Small intestine (tissue), 7 donors: ENCODE results near the gene TRIM45. TPM values are rescaled to one million over a fixed set of nuclear protein-coding genes. Genes with fewer than 3 reads are reported as not detected.

Experiments used
- DNase-seq, 2 donors: peaks; one replicate each; pipeline versions ENCODE4 v3.0.0 to v3.0.0-alpha.2; 2013
- FAIRE-seq: peaks from 2 replicates; lab custom pipeline; 2012; peaks lifted over from hg19 to GRCh38; lab: Jason Lieb, UNC
- H3K27ac ChIP-seq, 3 donors: one replicate each; pipeline ENCODE4 v1.5.1; 2013; ENCODE audit warnings: low read length in 2 of 3, mild to moderate bottlenecking in 2 of 3, control low read depth in 1 of 3, inconsistent platforms in 1 of 3, low read depth in 1 of 3, moderate library complexity in 1 of 3
- H3K27me3 ChIP-seq, 3 donors: one replicate each; pipeline ENCODE4 v1.6.1; 2013; ENCODE audit warnings: low read length in 3 of 3, inconsistent platforms in 1 of 3; ENCODE audit not compliant: control insufficient read depth in 3 of 3, insufficient read depth in 3 of 3
- H3K36me3 ChIP-seq, 3 donors: one replicate each; pipeline ENCODE4 v1.6.1; 2013; ENCODE audit warnings: low read length in 3 of 3, inconsistent platforms in 1 of 3, low read depth in 1 of 3, mild to moderate bottlenecking in 1 of 3, moderate library complexity in 1 of 3; ENCODE audit not compliant: control insufficient read depth in 3 of 3, insufficient read depth in 2 of 3
- H3K4me1 ChIP-seq, 3 donors: one replicate each; pipeline ENCODE4 v1.6.1; 2013; ENCODE audit warnings: low read length in 2 of 3, inconsistent platforms in 1 of 3, low read depth in 1 of 3, mild to moderate bottlenecking in 1 of 3, moderate library complexity in 1 of 3; ENCODE audit not compliant: control insufficient read depth in 3 of 3, insufficient read depth in 2 of 3
- H3K4me3 ChIP-seq, 3 donors: one replicate each; pipeline ENCODE4 v1.5.1; 2013; ENCODE audit warnings: low read length in 3 of 3, control low read depth in 1 of 3, inconsistent platforms in 1 of 3, low read depth in 1 of 3, mild to moderate bottlenecking in 1 of 3, moderate library complexity in 1 of 3
- H3K9me3 ChIP-seq, 2 donors: one replicate each; pipeline ENCODE4 v1.6.1; 2013; ENCODE audit warnings: low read depth in 1 of 2, low read length in 1 of 2; ENCODE audit not compliant: control insufficient read depth in 2 of 2, insufficient read depth in 1 of 2
- WGBS, 3 donors: extraction: QIAGEN DNeasy Blood & Tissue Kit; methylation state at CpG; one replicate each; pipeline ENCODE4 v1.1.7; 2013; 5-methylcytosine and 5-hydroxymethylcytosine counted together
- polyA plus RNA-seq, 4 donors: library from polyadenylated mRNA; stranded (reverse) in 3 of 4; unstranded in 1 of 4; fragments of 200-250 nt in 3 of 4; fragments of 120-200 nt in 1 of 4; gene quantifications; one replicate each; pipeline versions ENCODE4 v1.2.1 to v1.2.3, GENCODE V29; 2013
- donor health status: healthy with polysubstance abuse.
- donor health status: control.
- donor health status: control.
- donor health status: Bipolar disorder and iron deficiency.
- donor health status: healthy.

TRIM45 gene
- polyA plus RNA-seq, 4 donors: 1.9 to 7.2 (median 4.0) TPM

DNA sequence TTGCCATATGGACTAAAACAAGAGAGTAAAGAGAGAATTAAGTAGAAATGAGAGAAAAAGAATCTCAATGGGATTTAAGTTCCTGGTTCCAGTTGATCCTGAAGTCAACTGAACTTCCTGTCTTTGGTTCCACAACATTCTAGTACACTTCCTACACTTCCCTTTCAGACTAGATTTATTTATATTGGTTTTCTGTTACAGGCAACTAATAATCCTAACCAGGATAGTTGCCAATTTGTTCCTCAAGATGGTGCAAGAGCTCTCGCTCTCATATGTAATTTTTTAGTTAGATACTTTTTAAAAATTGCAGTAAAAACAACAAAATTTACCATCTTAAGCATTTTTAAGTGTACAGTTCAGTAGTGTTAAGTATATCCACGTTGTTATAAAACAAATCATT lies 28.8 kb upstream of the TRIM45 start:
- DNase-seq (no peak), FAIRE-seq (no peak)
- Histone ChIP-seq H3K27ac (no peak overlapping the region), H3K4me1 (no peaks in the 10 kb centered on the region), H3K4me3 (no peak overlapping the region), H3K36me3 (no peaks in the 10 kb centered on the region), H3K27me3 (peaks cover 0 to 2% (median 0%) of the 10 kb centered on the region in 3 donors), H3K9me3 (no peaks in the 10 kb centered on the region)
- WGBS, 3 donors: 66 to 82% (median 79%) methylated on average over 2 of the region's 2 CpGs

DNA sequence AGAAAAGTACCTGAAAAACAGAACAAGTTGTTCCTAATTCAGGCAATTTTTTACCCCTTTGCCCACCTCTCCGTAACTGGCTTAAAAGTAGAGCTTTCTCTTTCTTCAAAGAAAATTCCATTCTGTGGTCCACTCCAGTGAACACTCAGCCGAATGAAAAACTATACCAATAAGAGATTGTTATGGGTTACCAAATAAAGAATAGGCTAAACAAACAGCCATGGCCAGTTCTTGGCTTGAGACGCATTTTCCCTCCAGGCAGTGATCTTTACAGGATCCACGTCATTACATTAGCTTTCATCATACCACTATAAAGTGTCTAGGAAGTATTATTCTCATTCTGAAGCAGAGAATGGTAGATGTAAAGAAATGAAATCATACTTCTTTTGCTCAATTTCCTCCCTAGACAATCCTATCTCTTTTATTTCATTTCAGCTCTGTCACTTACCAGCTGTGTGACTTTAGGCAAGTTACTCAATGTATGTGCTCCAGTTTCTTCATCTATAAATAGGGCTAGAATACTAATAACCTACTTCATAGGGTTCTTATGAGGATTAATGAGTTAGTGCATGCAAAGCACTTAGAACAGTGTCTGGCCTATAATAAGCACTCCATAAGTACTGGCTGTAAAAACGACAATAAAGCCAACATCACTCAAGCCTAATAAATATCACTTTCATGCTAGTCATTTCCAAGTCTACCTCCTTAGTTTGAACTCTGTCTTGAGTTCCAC lies 26.5 kb upstream of the TRIM45 start:
- Histone ChIP-seq H3K27me3 (peaks cover 0 to 2% (median 0%) of the 10 kb centered on the region in 3 donors), H3K9me3 (no peaks in the 10 kb centered on the region), H3K36me3 (no peaks in the 10 kb centered on the region), H3K4me1 (no peaks in the 10 kb centered on the region), H3K4me3 (no peak overlapping the region), H3K27ac (no peak overlapping the region)
- FAIRE-seq (no peak), DNase-seq (no peak)
- WGBS, 3 donors: 70 to 91% (median 80%) methylated on average over 5 of the region's 5 CpGs

DNA sequence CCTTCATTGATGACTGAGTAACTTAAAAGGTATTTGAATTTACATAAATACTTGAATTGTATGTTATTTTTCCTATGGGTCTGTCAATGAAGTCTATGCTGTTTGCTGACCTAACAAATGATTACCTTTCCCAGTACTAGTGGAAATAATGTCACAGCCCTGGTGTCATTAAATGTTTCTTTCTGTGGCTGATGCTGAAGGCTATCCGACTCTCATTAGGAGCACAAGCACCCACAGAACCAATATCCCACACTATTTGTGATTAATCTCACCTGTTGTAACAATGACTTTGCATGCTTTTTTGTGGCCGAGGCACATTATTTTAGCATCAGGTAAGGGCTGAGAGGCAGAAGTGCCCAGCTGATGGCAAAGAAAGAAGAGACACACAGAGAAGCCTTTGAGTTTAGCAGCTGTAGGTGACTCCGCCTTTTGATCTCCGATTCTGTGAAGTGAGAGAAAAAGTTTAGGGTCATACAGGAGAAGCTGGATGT lies 25.8 kb upstream of the TRIM45 start:
- H3K4me1 ChIP-seq: no peaks in the 10 kb centered on the region
- H3K9me3 ChIP-seq: no peaks in the 10 kb centered on the region
- H3K27ac ChIP-seq: no peak overlapping the region
- DNase-seq (no peak), FAIRE-seq (no peak)
- 69 to 77% (median 71%) methylated on average over 4 of the region's 4 CpGs for WGBS, 3 donors
- no peaks in the 10 kb centered on the region for H3K36me3 ChIP-seq
- H3K27me3 ChIP-seq: peaks cover 0 to 2% (median 0%) of the 10 kb centered on the region in 3 donors
- no peak overlapping the region for H3K4me3 ChIP-seq

DNA sequence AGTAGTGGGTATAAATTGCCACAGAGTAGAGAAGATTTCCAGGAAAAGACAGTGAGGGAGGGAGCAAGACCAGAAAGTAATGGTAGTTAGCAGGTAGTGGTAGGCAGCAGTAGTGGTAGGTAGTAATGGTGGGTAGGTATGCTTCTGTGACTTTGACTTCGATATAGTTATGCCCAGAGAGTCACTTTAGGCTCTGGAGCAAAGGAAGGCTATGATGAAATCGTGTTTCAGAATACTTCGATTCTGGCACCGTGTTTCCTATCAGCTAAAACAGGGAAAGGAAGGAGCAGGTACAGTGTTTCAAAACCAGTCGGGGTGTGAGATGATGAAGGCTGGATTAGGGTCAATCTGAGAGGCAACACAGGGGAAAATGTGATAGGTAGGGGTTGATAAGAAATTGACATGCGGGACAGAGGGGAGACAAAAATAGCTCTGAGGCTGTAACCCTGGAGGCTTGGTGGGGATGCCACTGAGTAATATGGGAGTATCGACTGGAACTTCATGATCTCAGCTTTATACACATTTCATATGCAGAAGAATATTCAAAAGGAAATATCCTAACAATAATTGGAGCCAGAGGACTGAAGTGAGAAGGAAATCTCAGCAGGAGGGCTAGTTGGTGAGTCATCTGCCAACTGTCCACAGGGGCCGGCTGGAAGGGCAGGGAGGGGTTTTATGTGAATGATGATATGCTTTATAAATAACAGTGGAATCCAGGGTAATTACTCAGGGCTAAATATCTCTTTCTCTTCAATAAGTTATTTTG lies 25.2 kb upstream of the TRIM45 start:
- peaks cover 0 to 2% (median 0%) of the 10 kb centered on the region in 3 donors for H3K27me3 ChIP-seq
- FAIRE-seq (no peak), DNase-seq (no peak)
- H3K9me3 ChIP-seq: no peaks in the 10 kb centered on the region
- no peaks in the 10 kb centered on the region for H3K36me3 ChIP-seq
- H3K4me3 ChIP-seq: no peak overlapping the region
- H3K4me1 ChIP-seq: no peaks in the 10 kb centered on the region
- 71 to 78% (median 74%) methylated on average over 8 of the region's 8 CpGs for WGBS, 3 donors
- H3K27ac ChIP-seq: no peak overlapping the region

DNA sequence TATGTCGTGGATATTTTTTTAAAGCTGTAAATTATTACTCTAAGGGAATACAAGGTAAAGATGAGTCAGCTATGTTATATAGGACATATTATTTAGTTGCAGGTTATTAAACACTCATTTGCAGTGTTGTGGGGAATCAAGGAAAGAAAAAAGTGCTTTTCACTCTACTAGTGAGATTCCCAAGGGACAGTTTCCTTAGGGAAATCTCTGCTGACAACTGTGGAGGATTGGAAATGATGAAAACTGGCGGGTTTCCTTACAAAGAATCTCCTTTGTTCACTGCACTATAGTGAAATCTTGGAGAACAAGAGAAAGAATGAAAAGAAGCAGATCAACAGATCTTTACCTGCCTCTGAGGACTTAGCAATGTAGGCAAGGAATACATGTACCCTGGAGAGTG lies 24.5 kb upstream of the TRIM45 start:
- 79 to 91% (median 83%) methylated on average over 2 of the region's 2 CpGs for WGBS, 3 donors
- FAIRE-seq: no peak

DNA sequence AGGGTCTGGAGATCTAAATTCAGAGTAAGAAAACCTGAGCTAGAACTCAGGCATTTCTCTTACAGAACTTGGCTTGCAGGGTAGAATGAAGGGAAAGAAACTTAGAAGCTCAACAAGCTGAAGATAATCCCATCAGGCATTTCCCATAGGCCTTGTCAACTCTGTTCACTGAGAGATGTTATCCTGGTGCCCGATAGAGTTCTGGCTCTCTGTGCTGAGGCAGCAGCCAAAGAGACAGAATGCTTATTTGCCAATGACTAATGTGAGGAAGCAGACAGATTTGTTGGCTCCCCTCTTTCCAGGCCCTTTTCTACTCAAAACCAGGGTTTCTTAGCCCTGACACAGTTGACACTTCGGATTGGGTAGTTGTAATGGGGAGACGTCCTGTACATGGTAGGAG lies 22.3 kb upstream of the TRIM45 start:
- DNase-seq (no peak), FAIRE-seq (no peak)
- no peaks in the 10 kb centered on the region for H3K36me3 ChIP-seq
- no peak overlapping the region for H3K4me3 ChIP-seq
- H3K27ac ChIP-seq: no peak overlapping the region
- WGBS, 3 donors: 77 to 100% (median 94%) methylated on average over 3 of the region's 3 CpGs
- no peaks in the 10 kb centered on the region for H3K4me1 ChIP-seq
- H3K9me3 ChIP-seq: no peaks in the 10 kb centered on the region
- H3K27me3 ChIP-seq: peaks cover 0 to 2% (median 0%) of the 10 kb centered on the region in 3 donors

More for the DNA sequence above, 24.5 kb upstream of the TRIM45 start:
- Histone ChIP-seq H3K27ac (no peak overlapping the region), H3K9me3 (no peaks in the 10 kb centered on the region), H3K4me1 (no peaks in the 10 kb centered on the region), H3K4me3 (no peak overlapping the region), H3K36me3 (no peaks in the 10 kb centered on the region), H3K27me3 (peaks cover 0 to 2% (median 0%) of the 10 kb centered on the region in 3 donors)
- no peak for DNase-seq

DNA sequence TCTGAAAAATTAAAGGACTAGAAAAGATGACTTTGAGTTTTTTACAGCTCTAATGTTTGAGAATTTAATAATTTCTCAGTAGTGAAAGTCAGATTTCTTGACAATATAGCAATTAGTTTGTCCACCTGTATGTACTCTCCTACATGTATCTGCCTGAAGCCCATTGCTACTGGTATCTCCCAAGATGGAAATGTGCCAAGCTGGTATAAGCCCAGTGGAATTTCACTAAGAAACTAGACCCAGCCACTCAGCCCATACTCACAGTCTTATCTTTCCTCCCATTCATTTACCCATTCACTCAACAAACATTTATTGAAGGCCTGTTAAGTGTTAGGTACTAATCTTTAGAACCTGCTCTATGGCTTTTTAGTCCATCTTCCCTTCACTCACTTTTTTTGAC lies 21.6 kb upstream of the TRIM45 start:
- Histone ChIP-seq H3K4me3 (no peak overlapping the region), H3K27ac (no peak overlapping the region), H3K4me1 (no peaks in the 10 kb centered on the region), H3K9me3 (no peaks in the 10 kb centered on the region), H3K27me3 (peaks cover 0 to 2% (median 0%) of the 10 kb centered on the region in 3 donors), H3K36me3 (no peaks in the 10 kb centered on the region)
- FAIRE-seq: no peak
- no peak for DNase-seq

DNA sequence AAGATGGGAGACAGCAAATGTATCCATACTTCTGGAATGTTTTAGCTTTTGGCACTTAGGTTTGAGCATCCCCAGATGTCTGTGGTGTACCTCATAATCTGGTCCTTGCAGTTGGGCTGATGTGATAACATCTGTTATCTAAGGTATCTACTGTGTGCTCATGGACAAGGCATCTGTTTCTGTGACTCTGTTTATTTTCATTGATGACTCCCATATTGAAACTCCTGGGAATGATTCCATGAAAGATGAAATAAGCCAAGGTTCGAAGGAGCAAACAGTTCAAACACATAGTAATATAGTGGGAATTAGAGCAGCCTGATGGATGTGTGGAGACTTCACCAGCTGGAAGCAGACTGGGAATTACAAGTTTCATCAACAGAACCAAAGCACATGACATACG lies 20.7 kb upstream of the TRIM45 start:
- H3K4me1 ChIP-seq: no peaks in the 10 kb centered on the region
- H3K27me3 ChIP-seq: no peaks in the 10 kb centered on the region
- no peaks in the 10 kb centered on the region for H3K9me3 ChIP-seq
- WGBS, 3 donors: 59 to 87% (median 82%) methylated on average over 2 of the region's 2 CpGs
- H3K36me3 ChIP-seq: no peaks in the 10 kb centered on the region
- H3K4me3 ChIP-seq: no peak overlapping the region
- H3K27ac ChIP-seq: no peak overlapping the region
- DNase-seq (no peak), FAIRE-seq (no peak)
